DND-41 (cell line): Measurements from ENCODE around the gene KLHL11.

Experiments
- CTCF ChIP-seq: IDR thresholded peaks from 2 replicates; pipeline ENCODE4 v1.5.1; 2012; ENCODE audit warnings: borderline replicate concordance, low read length, moderate library complexity, mild to moderate bottlenecking; ENCODE audit not compliant: poor library complexity, severe bottlenecking; ENCODE audit errors: extremely low read depth
- EZH2 ChIP-seq: IDR thresholded peaks from 3 replicates; pipeline ENCODE4 v1.6.1; 2012; ENCODE audit warnings: borderline replicate concordance, low read depth, mild to moderate bottlenecking, moderate library complexity, low read length, inconsistent platforms; ENCODE audit not compliant: severe bottlenecking

DNA sequence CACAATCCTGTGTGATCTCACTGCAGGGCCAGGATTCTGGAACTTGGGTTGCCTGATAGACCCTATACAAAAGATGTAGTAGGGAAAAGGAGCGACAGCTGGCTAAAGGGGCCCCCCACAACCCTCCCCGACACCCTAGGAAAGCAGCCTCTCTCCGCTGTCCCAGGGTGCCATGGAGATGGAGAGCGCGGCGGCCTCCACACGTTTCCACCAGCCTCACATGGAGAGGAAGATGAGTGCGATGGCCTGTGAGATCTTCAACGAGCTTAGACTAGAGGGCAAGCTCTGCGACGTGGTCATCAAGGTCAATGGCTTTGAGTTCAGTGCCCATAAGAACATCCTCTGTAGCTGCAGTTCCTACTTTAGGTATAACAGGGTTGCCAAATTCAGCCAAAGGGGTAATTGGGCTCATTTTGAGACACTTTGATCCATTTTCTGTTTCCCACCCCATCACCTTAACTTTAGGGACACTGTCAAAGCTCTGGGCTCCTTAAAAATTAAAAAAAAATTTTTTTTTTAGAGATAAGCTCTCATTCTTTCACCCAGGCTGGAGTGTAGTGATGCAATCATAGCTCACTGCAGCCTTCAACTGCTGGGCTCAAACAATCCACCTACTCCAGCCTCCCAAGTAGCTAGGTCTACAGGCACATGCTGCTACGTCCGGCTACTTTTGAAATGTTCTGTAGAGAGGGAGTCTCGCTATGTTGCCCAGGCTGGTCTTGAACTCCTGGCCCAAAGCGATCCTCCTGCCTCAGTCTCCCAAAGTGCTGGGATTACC is 27.3 kb downstream of the KLHL11 start, which contains the start of gene KLHL10:
- TF ChIP-seq EZH2 (no peak), CTCF (no peak)
